Mucosa of descending colon (tissue), 3 donors: ENCODE data around the gene HTRA3. TPM values are rescaled to one million over a fixed set of nuclear protein-coding genes. Genes with fewer than 3 reads are reported as not detected.

Experiments used
- ATAC-seq: fragments of 200-7000 bp; cut with Tn5 transposase; one replicate; pipeline ENCODE4 v1.9.1; 2020; ENCODE audit warnings: mild to moderate bottlenecking, moderate library complexity
- DNase-seq, 3 donors: peaks; one replicate each; pipeline ENCODE4 v3.0.0-alpha.2; 2020
- H3K36me3 ChIP-seq: fragments of 200-600 bp; one replicate; pipeline ENCODE4 v1.8.0; 2021; ENCODE audit warnings: low read depth, mild to moderate bottlenecking
- H3K4me1 ChIP-seq: fragments of 200-600 bp; one replicate; pipeline ENCODE4 v1.8.0; 2021; ENCODE audit warnings: low read depth, mild to moderate bottlenecking
- H3K4me3 ChIP-seq: fragments of 200-600 bp; one replicate; pipeline ENCODE4 v1.8.0; 2021; ENCODE audit warnings: mild to moderate bottlenecking
- H3K9me3 ChIP-seq: fragments of 200-600 bp; one replicate; pipeline ENCODE4 v1.8.0; 2021; ENCODE audit warnings: mild to moderate bottlenecking
- CTCF ChIP-seq: fragments of 200-600 bp; IDR thresholded peaks from one replicate; pipeline ENCODE4 v1.8.0; 2022; ENCODE audit warnings: antibody characterized with exemption, mild to moderate bottlenecking
- intact Hi-C, 2 donors: fragments of 100-400 bp; cut with DNase I in 1 of 2; cut with micrococcal nuclease in 1 of 2; formaldehyde crosslinking; loops; one replicate each; pipeline versions ENCODE4 v1.11.0 to v1.11.1; 2022; cut with DNase I, micrococcal nuclease
- total RNA-seq, 3 donors: library from RNA; stranded (reverse); fragmentation: NEBNext Ultra II Directional in 2 of 3; extraction: Animal tissue kit (Norgen Biotek cat#: 25700) in 2 of 3; gene quantifications; one replicate each; pipeline versions ENCODE4 v1.2.1 to v1.2.4, GENCODE V29; 2021 to 2023
- donor health status: DM: no; HTN: no; CAD: no; lungs with moderate emphysema.
- donor health status: DM: no; HTN: no; CAD: no.
- donor health status: DM: no; HTN: yes; CAD: no.

HTRA3 gene
- total RNA-seq, 3 donors from 2014 or later: 2.5 to 18.5 (median 4.2) TPM

- H3K4me3 ChIP-seq: no peak overlapping the region
- intact Hi-C loops: no loop called here
- no peaks in the 10 kb centered on the region for H3K36me3 ChIP-seq
- no peak for DNase-seq
- no peaks in the 10 kb centered on the region for H3K9me3 ChIP-seq
- no peaks in the 10 kb centered on the region for H3K4me1 ChIP-seq
- TF ChIP-seq CTCF: no peak
- ATAC-seq: no peak
Observed at GRCh38 chr4:8321771-8322170, 52.2 kb downstream of the HTRA3 start.

- Histone ChIP-seq H3K4me1 (no peaks in the 10 kb centered on the region), H3K36me3 (no peaks in the 10 kb centered on the region), H3K4me3 (no peak overlapping the region), H3K9me3 (no peaks in the 10 kb centered on the region)
- TF ChIP-seq CTCF: no peak
- intact Hi-C loops: no loop called here
- ATAC-seq (no peak), DNase-seq (no peak)
Observed at GRCh38 chr4:8322794-8323704, 53.5 kb downstream of the HTRA3 start.

- intact Hi-C loops: no loop called here
- Histone ChIP-seq H3K36me3 (no peaks in the 10 kb centered on the region), H3K4me1 (no peaks in the 10 kb centered on the region), H3K9me3 (no peaks in the 10 kb centered on the region), H3K4me3 (no peak overlapping the region)
- DNase-seq (no peak), ATAC-seq (no peak)
- TF ChIP-seq CTCF: no peak
Observed at GRCh38 chr4:8323947-8324555, 54.5 kb downstream of the HTRA3 start.

- DNase-seq: no peak
- H3K4me1 ChIP-seq: no peaks in the 10 kb centered on the region
- ATAC-seq: no peak
- no peak for TF ChIP-seq CTCF
- no peak overlapping the region for H3K4me3 ChIP-seq
- intact Hi-C loops: no loop called here
- H3K9me3 ChIP-seq: no peaks in the 10 kb centered on the region
- H3K36me3 ChIP-seq: no peaks in the 10 kb centered on the region
Observed at GRCh38 chr4:8324640-8325239, 55.2 kb downstream of the HTRA3 start.

GRCh38 chr4:8325291-8325973 is 55.9 kb downstream of the HTRA3 start:
- Histone ChIP-seq H3K36me3 (no peaks in the 10 kb centered on the region), H3K4me3 (no peak overlapping the region), H3K9me3 (no peaks in the 10 kb centered on the region), H3K4me1 (no peaks in the 10 kb centered on the region)
- no peak for DNase-seq
- ATAC-seq: no peak
- intact Hi-C loops: no loop called here
- TF ChIP-seq CTCF: no peak
